ENCODE measurements around the gene SATB1. TPM values are rescaled to one million over a fixed set of nuclear protein-coding genes. Genes with fewer than 3 reads are reported as not detected.

Gene SATB1
- polyA plus RNA-seq, 1 experiment: 10.8 TPM

DNA sequence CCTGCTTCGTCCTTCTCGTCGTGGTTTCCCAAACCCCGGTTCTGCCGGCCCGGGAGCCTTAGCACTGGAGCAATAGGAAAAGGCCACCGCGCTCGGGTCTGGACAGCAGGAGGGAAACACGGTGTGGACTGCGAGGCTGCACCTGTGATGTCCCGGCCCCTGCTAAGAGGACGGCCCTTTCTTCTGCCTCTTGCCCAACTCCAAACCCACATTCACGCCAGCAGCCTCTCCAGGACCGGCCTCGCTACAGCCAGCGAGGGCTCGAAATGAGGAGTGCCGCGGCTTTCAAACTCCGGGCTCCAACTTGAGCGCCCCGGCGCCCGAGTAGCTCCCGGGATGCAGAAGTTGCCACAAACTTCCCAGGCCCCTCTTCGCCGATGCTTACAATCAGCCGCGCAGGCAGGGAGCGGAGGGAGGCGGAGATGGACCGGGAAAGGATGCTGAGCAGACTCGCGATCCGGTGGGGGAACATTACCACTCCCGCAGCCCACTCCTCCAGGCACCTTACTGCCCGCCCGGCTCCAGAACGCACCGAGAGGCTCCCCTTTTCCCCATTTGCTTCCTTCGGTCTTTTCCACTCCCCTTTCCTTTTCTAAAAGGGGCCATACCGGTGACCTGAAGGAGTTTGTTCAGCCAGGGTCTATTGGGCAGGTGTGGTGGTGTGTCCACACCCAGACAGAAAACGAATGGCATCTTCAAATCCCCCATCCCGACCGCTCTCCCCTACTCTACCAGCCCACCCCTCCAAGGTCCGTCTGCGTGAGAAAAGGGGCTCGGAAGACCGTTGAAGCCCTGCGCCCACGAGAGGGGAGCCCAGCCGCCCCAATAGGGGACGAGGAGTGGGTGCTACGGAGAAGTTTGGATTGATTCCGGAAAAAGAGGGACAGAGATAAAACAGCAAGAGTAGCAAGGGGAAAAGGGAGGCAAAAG, 18.8 kb upstream of the SATB1 start:
- no peaks in the 10 kb centered on the region for H3K36me3 ChIP-seq (ENCODE audit: control insufficient read depth, insufficient read depth, low read length)
- DNase-seq (ENCODE audit: low read depth): no peak
- H3K27me3 ChIP-seq (ENCODE audit: control insufficient read depth, insufficient read depth, low read length): peaks cover 23% of the 10 kb centered on the region
- no peak for TF ChIP-seq CTCF (IDR thresholded peaks at IDR 0.05; ENCODE audit: insufficient read depth, low read depth, low read length)
- H3K4me3 ChIP-seq (ENCODE audit: low read depth, low read length): peak overlapping the region; percentile 43
- ChIA-PET POLR2A (interaction anchor here (0.6 kb wide), 1 partner anchor 11 kb away, joined by 11 read pairs; no protein-coding TSS in a partner anchor), CTCF (interaction anchor here (1.1 to 1.2 kb wide), 2 partner anchors 13 to 70 kb away, joined by 3 to 4 read pairs; no protein-coding TSS in a partner anchor)

DNA sequence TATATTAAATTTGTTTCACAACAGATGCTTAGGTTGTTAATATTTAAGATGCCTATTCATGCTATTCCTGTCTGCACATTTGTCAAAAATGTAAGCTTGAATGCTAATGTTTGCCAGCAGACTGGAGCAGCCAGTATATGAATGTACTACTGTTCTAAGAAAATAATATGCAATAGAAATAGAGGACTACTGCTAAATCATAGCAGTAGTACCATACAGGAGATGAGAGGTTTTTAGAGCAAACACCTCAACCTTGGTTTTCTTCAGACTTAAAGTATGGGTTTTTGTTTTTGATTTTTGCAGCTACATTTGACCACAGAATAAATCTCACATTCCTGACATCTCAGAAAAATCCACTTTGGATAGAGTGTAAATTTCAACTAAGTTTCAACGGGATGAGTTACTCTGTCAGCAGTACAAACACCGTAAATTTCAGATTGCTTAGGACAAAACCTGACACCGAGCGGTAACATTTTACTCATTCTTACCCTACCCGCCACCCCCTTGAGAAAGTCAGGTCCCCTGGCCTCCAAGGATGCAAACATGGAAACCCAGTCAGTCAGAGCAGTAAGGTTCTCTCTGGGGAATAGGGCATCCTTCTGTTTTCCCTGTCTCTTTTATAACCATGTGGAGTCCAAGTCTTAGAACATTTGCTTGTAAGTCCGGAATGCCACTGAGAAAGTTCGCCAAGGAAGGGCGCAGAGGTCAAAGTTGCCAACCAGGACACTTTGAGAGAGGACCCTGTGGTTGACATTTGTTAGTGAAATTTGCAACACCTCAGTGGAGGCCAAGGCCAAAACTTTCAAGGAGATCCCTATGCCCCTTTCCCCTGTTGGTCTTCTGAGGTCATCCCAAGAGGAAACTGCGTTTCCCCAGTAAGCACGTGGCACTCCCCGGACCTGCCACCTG, 17.9 kb upstream of the SATB1 start:
- CTCF ChIA-PET: interaction anchor here (1.1 kb wide), 1 partner anchor 13 kb away, joined by 3 read pairs; no protein-coding TSS in a partner anchor
- POLR2A ChIA-PET: interaction anchor here (0.6 kb wide), 1 partner anchor 10 kb away, joined by 11 read pairs; no protein-coding TSS in a partner anchor
- TF ChIP-seq CTCF (IDR thresholded peaks at IDR 0.05; ENCODE audit: insufficient read depth, low read depth, low read length): no peak
- H3K4me3 ChIP-seq (ENCODE audit: low read depth, low read length): no peak overlapping the region
- H3K36me3 ChIP-seq (ENCODE audit: control insufficient read depth, insufficient read depth, low read length): no peaks in the 10 kb centered on the region
- H3K27me3 ChIP-seq (ENCODE audit: control insufficient read depth, insufficient read depth, low read length): peaks cover 23% of the 10 kb centered on the region
- no peak for DNase-seq (ENCODE audit: low read depth)

DNA sequence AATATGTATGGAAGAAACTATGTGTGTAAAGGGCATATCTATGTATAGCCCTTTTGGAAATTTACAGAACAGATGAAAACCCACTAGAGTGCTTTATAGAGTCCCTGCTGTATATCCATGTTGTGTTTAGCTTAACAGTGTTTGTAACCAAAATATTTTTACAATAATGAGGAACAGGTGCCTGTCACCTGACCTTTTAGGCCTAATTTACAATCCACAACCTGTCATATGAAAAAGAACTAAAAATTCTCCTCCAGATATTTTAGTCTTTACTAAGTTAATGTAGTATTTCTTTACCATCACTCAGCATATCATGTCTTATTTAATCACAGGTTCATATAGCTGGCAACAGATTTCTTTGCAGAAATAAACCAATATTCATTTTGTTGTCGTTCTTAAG, 16.4 kb upstream of the SATB1 start:
- POLR2A ChIA-PET: no interaction called here
- DNase-seq (ENCODE audit: low read depth): no peak
- H3K4me3 ChIP-seq (ENCODE audit: low read depth, low read length): no peak overlapping the region
- no peaks in the 10 kb centered on the region for H3K36me3 ChIP-seq (ENCODE audit: control insufficient read depth, insufficient read depth, low read length)
- H3K27me3 ChIP-seq (ENCODE audit: control insufficient read depth, insufficient read depth, low read length): peaks cover 22% of the 10 kb centered on the region
- CTCF ChIA-PET: interaction anchor here (0.6 to 1.1 kb wide), 2 partner anchors 12 to 893 kb away, joined by 3 to 5 read pairs; no protein-coding TSS in a partner anchor
- no peak for TF ChIP-seq CTCF (IDR thresholded peaks at IDR 0.05; ENCODE audit: insufficient read depth, low read depth, low read length)

DNA sequence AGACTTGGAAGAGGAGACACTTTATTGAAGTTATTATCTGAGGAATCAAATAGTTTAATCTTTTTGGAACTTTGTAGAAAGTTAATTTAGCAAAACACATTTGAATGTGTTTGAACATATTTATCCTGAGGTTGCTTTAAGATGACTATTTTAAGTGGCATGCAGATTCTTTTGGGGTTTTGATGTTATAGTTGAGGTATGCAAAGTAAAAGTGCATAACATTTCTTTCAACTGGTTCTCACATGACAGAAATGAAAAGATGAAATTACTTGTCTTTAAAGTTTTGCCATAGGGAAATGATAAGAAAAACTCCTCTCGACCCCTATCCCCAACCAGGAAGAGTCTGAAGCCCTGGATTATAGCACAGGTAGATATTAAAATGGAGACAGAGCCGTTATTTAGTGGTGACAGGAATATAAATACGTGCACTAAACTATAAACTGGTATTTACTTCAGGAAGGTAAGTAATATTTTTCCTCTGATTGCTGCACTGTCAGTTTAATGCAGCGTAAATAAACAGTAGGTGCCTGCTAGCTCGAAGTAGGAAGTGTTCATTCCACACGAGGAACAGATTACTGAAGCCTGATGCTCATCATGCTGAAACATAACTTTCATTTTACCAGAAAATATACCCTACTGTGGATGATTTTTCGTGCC, 15.1 kb upstream of the SATB1 start:
- Histone ChIP-seq H3K27me3 (ENCODE audit: control insufficient read depth, insufficient read depth, low read length) (peaks cover 11% of the 10 kb centered on the region), H3K4me3 (ENCODE audit: low read depth, low read length) (no peak overlapping the region), H3K36me3 (ENCODE audit: control insufficient read depth, insufficient read depth, low read length) (no peaks in the 10 kb centered on the region)
- DNase-seq (ENCODE audit: low read depth): no peak
- ChIA-PET CTCF (no interaction called here), POLR2A (no interaction called here)
- TF ChIP-seq CTCF (IDR thresholded peaks at IDR 0.05; ENCODE audit: insufficient read depth, low read depth, low read length): no peak
